Retina (tissue), 1 donor: ENCODE data around the gene VPS35L.

Experiments
- DNase-seq: peaks from one replicate; pipeline ENCODE4 v3.0.0-alpha.2; 2016

VPS35L gene

DNA sequence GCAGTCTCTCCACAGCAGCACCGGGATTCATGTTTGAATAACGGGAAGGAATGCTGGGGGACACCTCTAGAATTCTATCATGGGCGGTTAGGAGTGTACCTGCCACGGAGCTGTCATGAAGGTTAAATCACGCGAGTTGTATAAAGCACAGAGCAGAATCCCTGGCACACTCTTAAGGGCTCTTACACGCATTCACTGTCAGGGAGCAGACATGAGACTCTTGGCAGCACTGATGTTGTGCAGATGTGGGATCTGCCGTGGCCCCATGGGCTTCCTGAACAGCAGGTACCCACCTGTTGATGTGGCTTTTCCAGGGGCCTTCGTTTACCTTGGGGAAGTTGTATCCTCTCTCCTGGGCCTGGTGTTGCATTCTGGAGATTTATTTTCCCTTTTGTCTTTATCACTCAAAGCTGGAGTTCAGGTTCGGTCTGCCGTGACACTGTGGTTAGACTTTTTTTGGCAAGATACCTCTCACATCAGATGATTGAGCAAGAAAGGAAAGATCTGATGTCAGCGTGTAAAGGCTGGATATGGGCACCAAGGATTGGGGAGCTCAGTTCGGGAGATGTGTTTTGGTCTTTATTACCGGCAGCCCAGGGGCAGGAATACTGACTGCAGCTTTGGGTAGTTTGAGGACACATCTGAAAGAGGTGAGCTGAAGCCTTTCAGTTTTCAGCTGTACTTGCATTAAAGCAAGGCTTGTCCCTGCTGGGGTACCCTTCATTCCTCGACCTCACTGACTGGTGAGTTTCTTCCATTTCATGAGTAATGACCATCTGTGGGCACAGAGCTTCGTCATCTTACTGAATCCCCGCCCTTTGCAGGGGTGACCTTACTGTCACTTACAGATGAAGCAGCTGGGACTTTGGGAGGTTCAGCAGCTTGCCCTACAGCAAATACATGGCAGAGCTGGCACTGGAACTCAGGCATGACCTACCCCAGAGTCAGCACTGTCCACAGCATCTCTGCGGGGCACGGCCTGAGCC, 143.3 kb downstream of the VPS35L start:
- DNase-seq = no peak

DNA sequence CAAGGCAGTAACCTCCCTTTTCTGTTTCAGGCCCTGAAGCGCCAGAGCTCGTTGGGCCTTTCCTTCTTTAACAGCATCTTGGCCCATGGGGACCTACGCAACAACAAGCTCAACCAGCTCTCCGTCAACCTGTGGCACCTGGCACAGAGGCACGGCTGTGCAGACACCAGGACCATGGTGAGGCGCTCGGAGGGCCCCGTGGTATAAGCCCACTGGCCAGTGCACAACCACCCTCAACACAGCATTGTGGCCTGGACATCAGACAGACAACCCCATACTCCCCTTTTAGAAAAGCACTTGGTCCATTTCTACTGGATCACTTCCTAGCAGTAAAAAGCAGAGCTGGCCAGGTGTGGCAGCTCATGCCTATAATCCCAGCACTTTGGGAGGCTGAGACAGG, 144.0 kb downstream of the VPS35L start:
- no peak for DNase-seq

DNA sequence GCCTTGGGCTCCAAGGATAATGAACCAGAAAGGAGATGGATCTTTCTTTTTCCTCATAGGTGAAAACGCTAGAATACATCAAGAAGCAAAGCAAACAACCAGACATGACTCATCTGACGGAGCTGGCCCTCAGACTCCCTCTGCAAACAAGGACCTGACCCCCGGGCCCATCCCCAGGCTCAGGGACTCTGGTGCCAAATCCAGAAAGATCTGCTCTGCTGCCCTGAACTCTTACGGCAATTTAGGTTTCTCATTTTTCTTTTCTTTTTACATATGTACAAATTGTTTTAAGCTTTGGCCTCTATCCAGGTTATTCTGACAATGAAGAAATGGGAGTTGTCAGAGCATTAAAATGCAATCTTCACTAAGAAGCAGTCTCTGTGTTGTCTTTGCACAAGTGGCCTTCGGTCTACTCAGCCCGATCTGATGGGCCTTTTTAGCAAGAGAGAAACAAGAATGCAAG, 144.8 kb downstream of the VPS35L start:
- DNase-seq = no peak

DNA sequence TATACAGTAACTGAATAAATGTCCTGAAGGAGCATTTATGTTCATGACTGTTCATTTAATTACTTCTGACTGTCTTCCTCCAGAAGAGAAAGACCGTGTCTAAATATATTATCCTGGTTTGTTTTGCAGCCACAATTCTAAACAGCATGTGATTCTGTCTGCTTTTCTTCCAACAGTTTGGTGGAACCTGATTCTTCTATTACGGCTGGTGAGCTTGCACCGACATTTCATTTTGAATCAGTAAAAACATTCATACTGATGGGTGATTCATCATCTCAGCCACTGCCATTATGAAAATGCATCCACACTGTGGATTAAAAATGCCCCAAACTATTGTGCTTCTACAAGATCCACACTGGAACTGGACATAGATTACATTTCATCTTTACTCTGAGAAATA, 145.6 kb downstream of the VPS35L start:
- DNase-seq = no peak

DNA sequence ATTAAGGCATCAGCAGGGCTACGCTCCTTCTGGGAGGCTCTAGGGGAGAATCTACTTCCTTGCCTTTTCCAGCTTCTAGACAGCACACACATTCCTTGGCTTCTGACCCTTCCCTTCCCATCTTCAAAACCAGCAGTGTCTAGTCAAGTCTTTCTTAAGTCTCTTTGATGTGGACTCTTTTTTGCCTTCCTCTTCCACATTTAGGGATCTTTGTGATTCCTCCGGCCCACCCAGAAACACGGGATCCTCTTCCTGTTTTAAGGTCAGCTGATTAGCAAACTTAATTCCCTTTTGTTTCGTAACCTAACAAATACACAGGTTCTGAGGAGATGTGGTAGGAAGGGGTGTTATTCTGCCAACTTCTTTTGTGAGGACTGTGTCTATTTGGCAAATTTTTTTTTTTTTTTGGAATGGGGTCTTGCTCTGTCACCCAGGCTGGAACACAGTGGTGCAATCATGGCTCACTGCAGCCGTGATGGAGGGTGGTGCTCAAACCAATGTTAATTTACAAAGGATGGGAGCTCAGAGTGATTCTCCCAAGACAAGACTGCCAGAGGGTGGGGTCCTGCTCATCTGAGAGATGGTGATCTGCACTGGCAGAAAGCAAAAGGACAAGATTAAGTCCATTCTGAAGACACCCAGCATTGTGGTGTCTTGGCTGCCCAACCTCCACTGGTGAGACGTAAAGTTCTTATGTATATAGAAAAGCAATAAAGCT, 147.8 kb downstream of the VPS35L start:
- DNase-seq = no peak

DNA sequence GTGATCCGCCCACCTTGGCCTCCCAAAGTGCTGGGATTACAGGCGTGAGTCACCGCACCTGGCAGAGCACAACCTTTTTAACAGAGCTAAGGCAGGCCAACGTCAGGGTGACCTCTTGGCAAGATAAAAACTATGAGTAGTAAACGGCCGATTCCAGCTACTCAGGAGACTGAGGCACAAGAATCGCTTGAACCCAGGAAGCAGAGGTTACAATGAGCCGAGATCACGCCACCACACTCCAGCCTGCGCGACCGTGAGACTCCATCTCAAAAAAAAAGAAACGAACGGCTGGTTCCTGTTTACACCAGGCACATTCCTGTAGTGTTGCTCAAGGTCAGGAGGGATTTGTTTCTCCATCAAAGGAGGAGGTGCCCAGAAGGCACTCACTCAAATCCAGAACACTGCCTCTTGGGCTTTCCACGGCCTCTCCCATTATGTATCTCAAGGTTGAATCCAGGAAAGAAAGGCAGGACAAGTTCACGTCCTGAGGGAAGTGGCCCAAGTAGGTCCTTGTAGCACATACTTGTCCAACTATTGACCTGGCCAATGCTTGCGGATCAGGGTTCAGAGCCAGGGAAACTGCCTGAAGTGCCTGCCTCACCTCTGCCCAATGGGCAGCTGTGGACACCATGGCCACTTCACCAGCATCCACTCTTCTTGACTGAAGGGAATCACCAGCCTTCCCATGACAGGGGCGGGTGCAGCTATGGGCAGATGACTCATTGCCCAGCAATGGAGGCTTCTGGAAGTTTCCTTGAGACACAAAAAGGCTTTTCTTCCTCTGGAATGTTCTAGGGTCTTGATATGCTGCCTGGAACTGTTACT, 149.0 kb downstream of the VPS35L start:
- no peak for DNase-seq

DNA sequence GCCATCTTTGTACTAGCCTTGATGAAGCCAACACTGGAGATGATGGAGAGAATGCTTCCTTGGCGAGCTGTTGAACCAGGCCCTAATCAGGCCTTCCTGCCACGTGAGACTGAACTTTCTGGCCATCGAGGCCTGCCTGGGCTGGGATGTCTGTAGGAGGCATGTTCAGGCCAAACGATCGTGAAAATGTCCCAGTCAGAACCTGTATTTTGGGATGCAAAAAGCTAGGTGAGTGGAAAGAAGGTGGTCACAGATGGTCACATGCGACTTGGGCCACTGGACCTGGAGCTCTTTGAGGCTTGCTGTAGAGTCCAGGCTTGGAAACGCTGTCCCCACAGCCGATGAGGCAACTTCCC, 149.6 kb downstream of the VPS35L start:
- DNase-seq = no peak

DNA sequence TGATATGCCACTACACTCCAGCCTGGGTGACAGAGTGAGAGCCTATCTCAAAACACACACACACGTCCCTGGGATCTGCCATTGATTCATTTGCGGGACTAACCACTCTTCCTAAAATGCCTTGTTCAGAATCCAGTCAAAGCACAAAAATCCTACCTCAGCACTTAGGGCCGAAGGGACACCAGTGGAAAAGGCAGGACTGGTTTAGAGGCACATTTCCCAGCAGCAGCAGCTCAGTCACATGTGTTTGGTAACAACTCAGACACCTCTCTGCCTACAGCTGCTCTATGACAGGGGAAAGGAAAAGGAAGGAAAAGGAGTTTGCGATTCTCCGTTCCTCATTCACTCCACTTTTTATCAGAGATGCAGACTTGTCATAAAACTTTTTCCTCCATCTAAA, 150.3 kb downstream of the VPS35L start:
- no peak for DNase-seq

DNA sequence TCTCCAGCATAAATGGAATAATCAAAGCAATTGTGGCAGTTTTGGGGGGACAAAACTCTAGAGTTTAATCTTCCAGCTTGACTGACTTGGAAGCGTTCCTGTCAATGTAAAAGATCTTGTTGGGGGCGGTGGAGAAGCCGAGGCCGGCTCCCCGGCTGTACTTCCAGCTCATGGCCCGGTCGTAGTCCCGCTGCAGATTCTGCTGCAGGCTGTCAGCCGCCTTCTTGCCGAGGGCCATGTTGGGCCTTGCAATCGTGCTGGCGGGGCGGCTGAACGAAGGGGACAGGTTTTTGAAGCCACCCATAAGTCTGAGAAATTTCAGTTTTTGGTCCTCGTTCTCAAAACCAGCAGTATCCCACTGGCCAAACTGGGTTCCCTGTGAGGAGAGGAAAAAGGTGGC, 151.3 kb downstream of the VPS35L start:
- no peak for DNase-seq

DNA sequence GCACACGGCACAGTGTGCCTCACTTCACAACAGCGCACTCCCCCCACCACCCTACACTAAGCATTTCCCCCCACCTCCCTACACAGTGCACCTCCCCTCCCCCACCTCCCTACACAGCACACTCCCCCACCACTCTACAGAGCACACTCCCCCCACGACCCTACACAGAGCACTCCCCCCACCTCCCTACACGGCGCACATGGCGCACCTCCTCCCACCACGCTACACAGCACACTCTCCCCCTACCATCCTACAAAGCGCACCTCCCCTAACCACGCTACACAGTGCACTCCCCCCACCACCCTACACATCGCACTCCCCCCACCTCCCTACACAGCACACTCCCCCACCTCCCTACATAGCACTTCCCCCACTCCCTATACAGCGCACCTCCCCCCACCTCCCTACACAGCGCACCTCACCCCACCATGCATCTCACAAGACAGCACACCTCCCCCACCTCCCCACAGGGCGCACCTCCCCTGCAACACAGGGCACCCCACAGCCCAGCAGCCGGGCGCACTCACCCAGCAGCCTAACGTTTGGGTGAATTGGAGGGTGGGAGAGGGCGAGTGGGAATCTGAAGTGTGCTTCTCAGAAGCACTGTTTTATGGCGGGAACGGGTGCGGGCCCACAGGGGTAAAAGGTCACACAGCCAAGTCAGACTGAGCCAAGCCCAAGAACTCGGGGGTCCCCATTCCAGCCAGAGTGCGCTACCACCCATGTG, 152.2 kb downstream of the VPS35L start:
- no peak for DNase-seq

DNA sequence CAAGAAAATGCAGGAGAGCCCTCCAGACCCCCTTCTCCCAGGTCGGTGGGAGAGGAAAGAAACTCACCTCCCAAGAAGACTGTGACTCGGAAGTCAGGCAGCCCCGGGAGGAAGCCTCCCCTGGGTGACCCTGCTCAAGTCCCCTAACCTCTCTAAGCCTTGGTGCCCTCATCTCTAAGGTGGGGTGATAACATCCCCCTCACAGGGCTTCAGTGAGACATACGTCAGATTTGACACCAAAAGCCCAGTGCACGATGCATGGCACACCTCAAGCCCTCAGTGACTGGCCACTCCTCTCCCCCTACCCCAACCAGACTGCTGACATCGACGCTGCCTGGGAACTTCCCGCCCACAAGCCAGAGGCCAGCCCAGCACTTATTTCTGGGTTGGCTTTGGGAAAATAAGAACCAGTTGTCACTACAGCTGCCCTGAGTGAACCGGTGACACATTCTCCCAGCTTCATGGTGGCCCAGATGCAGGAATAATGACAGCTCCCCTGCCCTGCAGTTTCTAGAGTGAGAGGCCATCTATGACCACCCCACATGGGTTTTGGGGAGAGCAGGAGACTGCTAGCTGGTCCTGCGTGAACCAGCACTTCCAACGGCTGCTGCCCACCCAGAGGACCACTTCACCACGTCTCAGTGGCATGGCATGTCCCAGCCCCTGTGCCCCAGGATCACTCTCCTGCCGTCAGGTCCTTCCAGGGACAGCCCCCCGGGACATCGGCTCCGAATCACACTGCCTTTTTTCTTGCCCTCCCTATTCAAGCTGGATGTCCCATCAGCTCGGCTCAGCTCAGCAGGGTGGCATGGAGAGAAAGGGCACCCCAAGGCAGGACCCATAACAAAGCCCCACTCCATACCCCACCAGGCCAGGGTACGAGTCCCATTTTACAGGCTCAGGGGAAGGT, 153.0 kb downstream of the VPS35L start:
- no peak for DNase-seq

DNA sequence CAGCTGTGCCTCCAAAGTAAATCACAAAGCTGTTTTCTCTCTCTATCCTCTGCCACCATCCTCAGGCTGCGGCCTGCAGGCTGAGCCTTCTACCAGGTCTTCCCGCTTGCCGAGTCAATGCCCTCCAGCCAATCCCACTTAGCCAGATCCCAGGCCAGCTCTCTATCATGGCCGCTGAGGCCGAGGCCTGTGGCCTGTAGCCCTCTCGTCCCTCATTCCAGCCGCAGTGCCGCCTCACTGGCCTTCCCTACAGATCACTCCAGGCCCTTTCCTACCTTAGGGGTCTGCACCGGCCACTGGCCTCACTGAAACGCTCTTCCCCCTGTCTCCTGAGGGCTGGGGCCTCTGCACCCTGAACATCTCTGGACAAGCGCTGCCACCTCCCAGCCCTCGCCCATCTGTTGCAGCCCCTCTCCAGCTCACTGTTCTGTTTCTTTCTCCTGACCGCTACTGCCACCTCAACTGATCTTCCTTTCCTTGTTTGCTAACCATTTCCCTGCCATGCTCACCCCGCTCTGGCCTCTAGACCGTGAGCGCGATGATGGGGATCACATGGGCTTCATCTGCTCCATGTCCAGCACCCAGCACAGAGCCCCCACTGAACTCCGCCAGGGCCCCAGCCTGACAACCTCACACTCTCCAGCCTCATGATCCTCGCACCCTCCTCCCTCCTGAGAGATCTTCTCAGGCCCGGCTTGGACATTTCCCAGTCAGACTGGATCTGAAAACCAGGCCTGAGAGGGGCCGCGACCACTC, 154.1 kb downstream of the VPS35L start:
- DNase-seq = no peak

DNA sequence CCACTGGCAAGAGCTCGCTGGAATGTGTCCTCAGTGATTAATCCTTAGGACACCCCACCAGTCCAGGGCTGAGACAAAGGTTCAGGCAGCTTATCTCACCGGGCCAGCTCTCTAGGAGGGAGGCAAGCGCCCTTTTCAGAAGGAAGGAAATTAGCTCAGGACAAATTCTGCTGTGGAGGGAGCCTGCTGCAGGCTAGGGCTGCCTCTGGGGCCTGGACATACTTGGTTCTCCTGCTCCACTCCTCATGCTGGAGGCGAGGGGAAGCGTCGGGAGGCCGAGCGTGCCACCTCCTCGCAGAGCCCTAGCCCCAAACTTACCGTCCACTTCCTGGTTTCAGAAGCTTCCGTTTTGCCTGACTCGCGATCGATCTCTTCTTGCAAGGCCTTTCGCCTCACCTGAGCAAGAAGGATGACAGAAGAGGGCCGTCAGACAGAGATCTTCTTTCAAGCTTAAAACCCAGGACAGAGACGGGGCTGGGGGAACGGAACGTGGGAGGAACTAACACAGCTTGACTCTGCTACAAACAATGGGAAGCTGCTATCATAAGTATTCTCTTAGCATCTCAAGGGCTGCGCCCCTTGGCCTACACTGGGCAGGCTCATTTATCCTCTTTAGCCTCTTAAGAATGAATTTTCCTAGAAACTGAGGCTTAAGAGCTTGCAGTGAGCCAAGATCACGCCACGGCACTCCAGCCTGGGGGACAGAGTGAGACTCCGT, 154.8 kb downstream of the VPS35L start:
- no peak for DNase-seq

DNA sequence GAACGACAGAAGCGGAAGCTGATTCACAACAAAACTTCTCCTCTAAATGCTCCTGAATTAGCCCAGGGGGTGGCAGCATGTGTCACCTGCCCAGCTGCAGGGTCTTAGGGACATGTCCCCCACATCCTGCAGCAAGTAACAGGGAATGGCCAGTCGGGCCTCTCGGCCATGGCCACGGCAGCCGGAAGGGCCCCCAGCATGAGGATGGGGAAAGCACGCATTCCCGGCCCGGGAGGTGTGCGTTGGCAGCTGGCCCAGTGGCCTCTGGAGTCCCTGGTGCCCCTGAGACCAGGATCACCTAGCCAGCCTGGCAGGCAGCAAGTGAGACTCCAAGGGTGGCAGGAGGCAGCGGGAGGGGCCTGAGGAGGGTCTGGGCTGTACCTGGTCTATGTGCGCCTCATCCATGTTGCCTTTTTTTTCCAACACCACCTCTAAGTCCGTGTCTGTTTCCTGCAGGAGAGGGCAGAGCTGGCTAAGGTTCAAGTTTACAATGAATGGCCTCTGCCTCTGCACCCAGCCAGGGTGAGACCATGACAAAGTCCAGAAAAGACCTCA, 155.6 kb downstream of the VPS35L start:
- DNase-seq = no peak

DNA sequence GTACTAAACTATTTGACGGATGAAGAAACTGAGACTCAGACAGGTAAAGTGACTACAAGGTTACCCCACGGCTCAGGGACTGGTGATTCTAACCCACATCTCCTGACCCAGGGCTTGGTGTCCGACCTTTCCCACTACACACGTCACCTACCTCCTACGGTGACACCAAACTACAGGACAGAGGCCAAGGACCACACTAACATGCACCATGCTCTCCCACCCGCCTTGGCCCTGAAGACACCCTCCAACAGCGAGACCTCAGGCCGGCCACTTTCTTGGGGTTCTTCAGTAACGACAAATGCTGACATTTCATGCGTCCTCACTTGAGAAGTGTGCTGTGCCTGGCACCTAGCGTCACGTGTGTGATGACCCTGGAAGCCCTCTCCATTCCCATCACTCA, 156.1 kb downstream of the VPS35L start:
- DNase-seq = no peak

DNA sequence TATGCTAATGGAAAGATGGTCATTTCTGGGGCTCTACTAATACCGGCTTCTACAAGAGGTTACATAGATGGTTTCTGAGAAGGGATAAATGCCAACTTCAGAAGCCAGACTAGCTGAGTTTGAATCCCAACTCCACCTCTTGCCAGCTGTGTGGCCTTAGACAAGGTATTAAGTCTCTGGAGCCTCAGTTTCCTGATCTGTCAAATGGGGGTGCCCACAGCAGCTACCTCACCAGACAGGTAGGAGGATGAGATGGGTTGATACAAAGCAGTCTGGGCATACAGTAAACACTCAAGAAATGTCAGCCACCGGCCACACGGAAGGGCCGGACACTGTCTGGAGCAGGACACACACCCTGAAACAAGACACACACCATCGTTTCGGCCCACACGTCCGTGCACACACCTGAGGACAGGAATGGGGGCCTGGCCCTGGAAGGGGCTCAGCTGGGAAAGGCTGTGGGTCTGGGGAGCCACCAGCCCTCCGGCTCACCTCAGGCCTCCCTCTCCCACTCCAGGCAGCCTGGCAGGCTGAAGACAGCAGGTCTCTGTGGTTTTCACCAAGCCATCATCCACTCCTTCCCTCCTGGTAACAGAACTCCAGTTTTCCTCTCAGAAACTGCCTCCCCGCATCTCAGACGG, 157.0 kb downstream of the VPS35L start:
- no peak for DNase-seq

DNA sequence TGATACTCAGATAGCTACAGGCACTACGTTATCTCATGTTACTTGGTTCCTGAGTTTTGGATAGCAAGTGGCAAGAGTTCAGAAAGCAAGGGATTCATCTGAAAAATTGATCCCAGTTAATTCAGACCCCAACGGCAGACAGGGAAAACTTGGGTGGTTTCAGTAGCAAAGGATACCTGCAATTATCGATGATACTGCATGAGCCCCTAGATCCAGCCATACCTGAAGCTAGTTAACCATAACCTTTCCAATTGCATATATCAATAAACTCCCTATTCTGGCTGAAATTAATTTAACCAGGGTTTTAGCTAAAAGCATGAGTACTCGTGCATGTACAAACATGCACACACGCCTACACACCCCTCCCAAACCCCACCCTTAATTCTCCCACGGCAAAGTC, 158.2 kb downstream of the VPS35L start:
- no peak for DNase-seq

DNA sequence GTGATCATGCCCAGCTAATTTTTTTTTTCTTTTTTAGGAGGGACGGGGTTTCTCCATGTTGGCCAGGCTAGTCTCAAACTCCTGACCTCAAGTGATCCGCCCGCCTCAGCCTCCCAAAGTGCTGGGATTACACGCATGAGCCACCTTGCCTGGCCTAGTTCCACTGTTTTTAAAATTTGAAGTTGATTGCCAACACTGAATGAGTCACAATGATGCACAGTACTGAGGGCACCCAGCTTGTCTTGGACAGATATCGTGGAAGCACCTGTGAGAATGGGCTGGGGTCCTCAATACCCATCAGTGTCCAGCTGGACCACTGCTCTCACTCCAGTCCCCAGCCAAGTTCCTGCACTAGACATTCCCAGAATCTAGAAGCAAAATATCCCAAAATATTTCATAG, 160.1 kb downstream of the VPS35L start:
- no peak for DNase-seq

DNA sequence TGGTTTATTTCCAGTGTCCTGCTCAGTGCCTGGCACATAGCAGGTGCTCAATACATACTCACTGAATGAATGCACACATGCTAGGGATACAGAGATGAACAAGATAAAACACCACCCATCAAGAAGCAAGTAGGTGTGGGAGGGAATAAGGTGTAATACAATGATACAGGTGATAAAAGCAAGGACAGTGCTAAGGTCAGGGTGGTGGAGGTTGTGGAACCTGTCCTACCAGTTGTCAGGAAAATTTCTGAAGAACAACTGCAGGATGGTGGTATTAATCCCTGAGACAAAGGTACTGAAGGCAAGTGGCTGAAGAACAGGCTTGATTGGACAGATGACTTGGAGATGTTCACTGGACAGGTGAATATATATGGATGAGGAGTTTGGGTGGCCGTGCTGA, 160.7 kb downstream of the VPS35L start:
- no peak for DNase-seq
